Endodermal cell (in vitro differentiated cells): ENCODE results near the gene SLC12A9. TPM values are rescaled to one million over a fixed set of nuclear protein-coding genes. Genes with fewer than 3 reads are reported as not detected.

ENCODE experiments used
- DNase-seq: peaks from one replicate; pipeline ENCODE4 v3.0.0-alpha.2; 2017
- H3K27ac ChIP-seq: 2 replicates; pipeline ENCODE4 v1.5.1; 2013; ENCODE audit warnings: mild to moderate bottlenecking, low read depth, low read length, moderate library complexity
- H3K27me3 ChIP-seq: 2 replicates; pipeline ENCODE4 v1.6.1; 2013; ENCODE audit warnings: mild to moderate bottlenecking, low read length, moderate library complexity; ENCODE audit not compliant: insufficient read depth, control insufficient read depth, poor library complexity, severe bottlenecking
- H3K36me3 ChIP-seq: 2 replicates; pipeline ENCODE4 v1.7.0; 2013; ENCODE audit warnings: mild to moderate bottlenecking, low read length, moderate library complexity; ENCODE audit not compliant: control insufficient read depth, insufficient read depth
- H3K4me1 ChIP-seq: one replicate; pipeline ENCODE4 v1.7.0; 2013; ENCODE audit warnings: low read length; ENCODE audit not compliant: control insufficient read depth, insufficient read depth
- H3K4me3 ChIP-seq: 2 replicates; pipeline ENCODE4 v1.5.1; 2013; ENCODE audit warnings: mild to moderate bottlenecking, low read length, moderate library complexity
- H3K9ac ChIP-seq: 2 replicates; pipeline ENCODE4 v1.6.1; 2013; ENCODE audit warnings: mild to moderate bottlenecking, low read length, moderate library complexity; ENCODE audit not compliant: poor library complexity, severe bottlenecking; ENCODE audit errors: extremely low read depth
- H3K9me3 ChIP-seq: 2 replicates; pipeline ENCODE4 v1.6.1; 2013; ENCODE audit warnings: mild to moderate bottlenecking, low read length, moderate library complexity; ENCODE audit not compliant: control insufficient read depth
- H3K27ac Mint-ChIP-seq: 2 replicates; pipeline ENCODE4 v1.8.0; 2020; ENCODE audit warnings: mixed read lengths
- H3K27me3 Mint-ChIP-seq: 2 replicates; pipeline ENCODE4 v1.8.0; 2021; ENCODE audit warnings: mild to moderate bottlenecking, mixed read lengths; ENCODE audit not compliant: insufficient read depth
- H3K36me3 Mint-ChIP-seq: 2 replicates; pipeline ENCODE4 v1.8.0; 2020; ENCODE audit warnings: low read depth, mixed read lengths
- H3K4me1 Mint-ChIP-seq: 2 replicates; pipeline ENCODE4 v1.8.0; 2020; ENCODE audit warnings: mixed read lengths
- H3K4me3 Mint-ChIP-seq: 2 replicates; pipeline ENCODE4 v1.8.0; 2020; ENCODE audit warnings: mild to moderate bottlenecking, moderate library complexity, mixed read lengths
- H3K9me3 Mint-ChIP-seq: 2 replicates; pipeline ENCODE4 v1.8.0; 2020; ENCODE audit warnings: mild to moderate bottlenecking, mixed read lengths
- CTCF ChIP-seq: fragments of 200-600 bp; sonication (generic); conservative IDR thresholded peaks from 2 replicates; pipeline ENCODE4 v1.5.0; 2021; ENCODE audit warnings: antibody characterized with exemption, mild to moderate bottlenecking
- WGBS, 2 experiments: methylation state at CpG; one replicate each; pipeline versions ENCODE4 v1.1.5 to v1.1.7; 2013; ENCODE audit warnings: missing lambda C conversion rate in 2 of 2, mixed read lengths in 1 of 2; ENCODE audit not compliant: insufficient coverage in 1 of 2, insufficient read length in 1 of 2; 5-methylcytosine and 5-hydroxymethylcytosine counted together
- total RNA-seq, 2 donors: library from RNA; stranded (reverse); fragmentation: NEBNext Ultra II Directional in 1 of 2; extraction: Animal tissue kit (Norgen Biotek cat#: 25700) in 1 of 2; gene quantifications; 2 replicates in 1 of 2; 3 replicates in 1 of 2; pipeline ENCODE4 v1.2.1, GENCODE V29; 2021

The SLC12A9 gene
- total RNA-seq, 2 donors from 2014 or later: 22.5 to 35.1 TPM

GRCh38 chr7:100886142-100886935 is 33.8 kb downstream of the SLC12A9 start:
- H3K9me3 Mint-ChIP-seq: no peaks in the 10 kb centered on the region
- H3K9me3 ChIP-seq: no peaks in the 10 kb centered on the region
- H3K9ac ChIP-seq: no peak overlapping the region
- no peak for DNase-seq
- H3K27ac Mint-ChIP-seq: peak overlapping the region; percentile 74
- TF ChIP-seq CTCF: no peak
- no peaks in the 10 kb centered on the region for H3K27me3 Mint-ChIP-seq
- 93 to 94% methylated on average over 25 to 27 of the region's 27 CpGs for WGBS, 2 experiments
- H3K27me3 ChIP-seq: no peaks in the 10 kb centered on the region
- H3K4me1 Mint-ChIP-seq: peaks cover 21% of the 10 kb centered on the region
- H3K36me3 ChIP-seq: peaks cover 74% of the 10 kb centered on the region
- no peak overlapping the region for H3K4me3 ChIP-seq
- H3K4me1 ChIP-seq: peaks cover 2% of the 10 kb centered on the region
- H3K36me3 Mint-ChIP-seq: peaks cover 70% of the 10 kb centered on the region
- H3K27ac ChIP-seq: no peak overlapping the region
- no peak overlapping the region for H3K4me3 Mint-ChIP-seq

- Histone ChIP-seq H3K27ac (no peak overlapping the region), H3K36me3 (peaks cover 67% of the 10 kb centered on the region), H3K27me3 (no peaks in the 10 kb centered on the region), H3K9me3 (no peaks in the 10 kb centered on the region), H3K4me1 (peaks cover 2% of the 10 kb centered on the region), H3K4me3 (no peak overlapping the region), H3K9ac (no peak overlapping the region)
- peak overlapping the region; percentile 74 for H3K27ac Mint-ChIP-seq
- peaks cover 25% of the 10 kb centered on the region for H3K4me1 Mint-ChIP-seq
- peak overlapping the region; percentile 71 for H3K4me3 Mint-ChIP-seq
- H3K27me3 Mint-ChIP-seq: no peaks in the 10 kb centered on the region
- WGBS, 2 experiments: 94% methylated on average over 24 to 25 of the region's 25 CpGs
- TF ChIP-seq CTCF: no peak
- peaks cover 63% of the 10 kb centered on the region for H3K36me3 Mint-ChIP-seq
- no peak for DNase-seq
- no peaks in the 10 kb centered on the region for H3K9me3 Mint-ChIP-seq
Measured at GRCh38 chr7:100886936-100887515, 34.5 kb downstream of the SLC12A9 start.

GRCh38 chr7:100887516-100888290 is 35.2 kb downstream of the SLC12A9 start:
- Histone ChIP-seq H3K4me1 (peaks cover 2% of the 10 kb centered on the region), H3K27ac (no peak overlapping the region), H3K9me3 (no peaks in the 10 kb centered on the region), H3K4me3 (peak overlapping the region; percentile 79), H3K36me3 (peaks cover 62% of the 10 kb centered on the region), H3K27me3 (no peaks in the 10 kb centered on the region), H3K9ac (no peak overlapping the region)
- H3K36me3 Mint-ChIP-seq: peaks cover 58% of the 10 kb centered on the region
- DNase-seq: no peak
- H3K27ac Mint-ChIP-seq: peak overlapping the region; percentile 74
- H3K4me3 Mint-ChIP-seq: peak overlapping the region; percentile 71
- 90 to 94% methylated on average over 9 to 21 of the region's 21 CpGs for WGBS, 2 experiments
- no peak for TF ChIP-seq CTCF
- H3K4me1 Mint-ChIP-seq: peaks cover 25% of the 10 kb centered on the region
- H3K9me3 Mint-ChIP-seq: no peaks in the 10 kb centered on the region
- no peaks in the 10 kb centered on the region for H3K27me3 Mint-ChIP-seq
